Measurements from ENCODE around the gene HNRNPDL. TPM values are rescaled to one million over a fixed set of nuclear protein-coding genes. Genes with fewer than 3 reads are reported as not detected.

The HNRNPDL gene
- polyA plus RNA-seq, 1 experiment: 275 TPM

GRCh38 chr4:82381235-82381634 lies 49.0 kb downstream of the HNRNPDL start:
- no peak for DNase-seq (ENCODE audit: low read depth, low spot score)
- POLR2A ChIA-PET: interaction anchor here (1.6 kb wide), 1 partner anchor 48 kb away, joined by 4 read pairs; no protein-coding TSS in a partner anchor
- Histone ChIP-seq H3K27me3 (ENCODE audit: control insufficient read depth, insufficient read depth, low read length) (no peaks in the 10 kb centered on the region), H3K9me3 (ENCODE audit: control insufficient read depth, insufficient read depth, low read length) (peaks cover 12% of the 10 kb centered on the region), H3K4me3 (ENCODE audit: low read depth, low read length) (no peak overlapping the region), H3K27ac (ENCODE audit: low read depth, low read length) (no peak overlapping the region)
- CTCF ChIA-PET: interaction anchor here (1.1 kb wide), 1 partner anchor 48 kb away, joined by 3 read pairs; no protein-coding TSS in a partner anchor
- TF ChIP-seq, protein P1, sequence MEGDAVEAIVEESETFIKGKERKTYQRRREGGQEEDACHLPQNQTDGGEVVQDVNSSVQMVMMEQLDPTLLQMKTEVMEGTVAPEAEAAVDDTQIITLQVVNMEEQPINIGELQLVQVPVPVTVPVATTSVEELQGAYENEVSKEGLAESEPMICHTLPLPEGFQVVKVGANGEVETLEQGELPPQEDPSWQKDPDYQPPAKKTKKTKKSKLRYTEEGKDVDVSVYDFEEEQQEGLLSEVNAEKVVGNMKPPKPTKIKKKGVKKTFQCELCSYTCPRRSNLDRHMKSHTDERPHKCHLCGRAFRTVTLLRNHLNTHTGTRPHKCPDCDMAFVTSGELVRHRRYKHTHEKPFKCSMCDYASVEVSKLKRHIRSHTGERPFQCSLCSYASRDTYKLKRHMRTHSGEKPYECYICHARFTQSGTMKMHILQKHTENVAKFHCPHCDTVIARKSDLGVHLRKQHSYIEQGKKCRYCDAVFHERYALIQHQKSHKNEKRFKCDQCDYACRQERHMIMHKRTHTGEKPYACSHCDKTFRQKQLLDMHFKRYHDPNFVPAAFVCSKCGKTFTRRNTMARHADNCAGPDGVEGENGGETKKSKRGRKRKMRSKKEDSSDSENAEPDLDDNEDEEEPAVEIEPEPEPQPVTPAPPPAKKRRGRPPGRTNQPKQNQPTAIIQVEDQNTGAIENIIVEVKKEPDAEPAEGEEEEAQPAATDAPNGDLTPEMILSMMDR (IDR thresholded peaks at IDR 0.05; ENCODE audit: low read depth, low read length): no peak

DNA sequence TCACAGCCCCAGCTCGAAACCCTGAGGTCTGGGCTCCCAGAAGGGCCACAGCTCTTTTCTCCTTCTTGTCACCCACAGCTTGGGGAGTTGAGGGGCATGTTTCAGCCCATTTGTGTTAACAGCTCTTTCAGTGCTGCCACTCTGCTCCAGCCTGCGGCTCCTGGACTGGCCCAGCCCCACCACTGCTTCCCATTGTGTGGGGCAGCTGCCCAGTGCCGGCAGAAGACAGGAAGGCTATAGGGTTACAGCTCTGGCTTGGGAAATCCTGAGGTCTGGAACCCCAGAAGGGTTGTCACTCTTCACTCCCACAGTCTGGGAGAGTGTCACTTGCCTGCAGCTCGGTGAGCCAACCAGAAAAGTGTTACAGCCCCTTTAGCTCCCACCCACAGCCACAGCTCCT lies 49.4 kb downstream of the HNRNPDL start:
- Histone ChIP-seq H3K9me3 (ENCODE audit: control insufficient read depth, insufficient read depth, low read length) (peaks cover 12% of the 10 kb centered on the region), H3K27me3 (ENCODE audit: control insufficient read depth, insufficient read depth, low read length) (no peaks in the 10 kb centered on the region), H3K27ac (ENCODE audit: low read depth, low read length) (no peak overlapping the region), H3K4me3 (ENCODE audit: low read depth, low read length) (no peak overlapping the region)
- ChIA-PET POLR2A (interaction anchor here (1.6 kb wide), 1 partner anchor 49 kb away, joined by 4 read pairs; no protein-coding TSS in a partner anchor), CTCF (interaction anchor here (1.1 kb wide), 1 partner anchor 48 kb away, joined by 3 read pairs; no protein-coding TSS in a partner anchor)
- DNase-seq (ENCODE audit: low read depth, low spot score): no peak
- TF ChIP-seq, protein P1 (IDR thresholded peaks at IDR 0.05; ENCODE audit: low read depth, low read length): no peak

- no peak for DNase-seq (ENCODE audit: low read depth, low spot score)
- ChIA-PET CTCF (no interaction called here), POLR2A (no interaction called here)
- Histone ChIP-seq H3K4me3 (ENCODE audit: low read depth, low read length) (no peak overlapping the region), H3K9me3 (ENCODE audit: control insufficient read depth, insufficient read depth, low read length) (peaks cover 12% of the 10 kb centered on the region), H3K27ac (ENCODE audit: low read depth, low read length) (no peak overlapping the region), H3K27me3 (ENCODE audit: control insufficient read depth, insufficient read depth, low read length) (no peaks in the 10 kb centered on the region)
- TF ChIP-seq, protein P1 (IDR thresholded peaks at IDR 0.05; ENCODE audit: low read depth, low read length): no peak
These were observed 49.9 kb downstream of the HNRNPDL start for GRCh38 chr4:82380344-82380743.

DNA sequence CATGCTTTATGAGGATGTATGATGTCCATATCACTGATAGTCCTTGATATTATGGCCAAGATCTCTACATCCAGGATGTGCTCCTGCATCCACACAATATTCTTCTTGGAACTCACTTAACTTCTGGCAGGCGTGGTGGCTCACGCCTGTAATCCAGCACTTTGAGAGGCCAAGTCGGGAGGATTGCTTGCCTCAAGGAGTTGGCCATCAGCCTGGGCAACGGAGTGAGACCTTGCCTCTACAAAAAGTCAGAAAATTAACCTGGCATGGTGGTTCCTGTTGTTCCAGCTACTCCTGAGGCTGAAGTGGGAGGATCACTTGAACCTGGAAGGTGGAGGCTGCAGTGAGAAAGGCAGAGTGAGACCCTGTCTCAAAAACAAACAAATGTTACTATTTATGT lies 54.2 kb downstream of the HNRNPDL start:
- Histone ChIP-seq H3K27ac (ENCODE audit: low read depth, low read length) (no peak overlapping the region), H3K9me3 (ENCODE audit: control insufficient read depth, insufficient read depth, low read length) (peaks cover 9% of the 10 kb centered on the region), H3K4me3 (ENCODE audit: low read depth, low read length) (peak overlapping the region; percentile 27), H3K27me3 (ENCODE audit: control insufficient read depth, insufficient read depth, low read length) (no peaks in the 10 kb centered on the region)
- ChIA-PET CTCF (interaction anchor here (1.0 kb wide), 1 partner anchor 53 kb away, joined by 5 read pairs; no protein-coding TSS in a partner anchor), POLR2A (interaction anchor here (0.5 to 1.8 kb wide), 2 partner anchors 46 to 1172 kb away, joined by 6 read pairs; no protein-coding TSS in a partner anchor)
- no peak for DNase-seq (ENCODE audit: low read depth, low spot score)
- TF ChIP-seq, protein P1 (IDR thresholded peaks at IDR 0.05; ENCODE audit: low read depth, low read length): no peak

GRCh38 chr4:82373816-82374625 lies 56.2 kb downstream of the HNRNPDL start, which contains the start of gene HNRNPD:
TSS of gene HNRNPD (minus strand) at chr4:82373991. CDS start at chr4:82373678, 313 bp downstream.
- no peaks in the 10 kb centered on the region for H3K27me3 ChIP-seq (ENCODE audit: control insufficient read depth, insufficient read depth, low read length)
- H3K4me3 ChIP-seq (ENCODE audit: low read depth, low read length): peak within 1 kb of the TSS; percentile 98
- POLR2A ChIA-PET: interaction anchor here (0.6 to 1.9 kb wide), 16 partner anchors 9 to 1081 kb away, joined by 3 to 71 read pairs (median 4); partner anchors contain the start of genes ENOPH1, HELQ, HNRNPDL and MRPS18C
- peak within 1 kb of the TSS; percentile 97 for H3K27ac ChIP-seq (ENCODE audit: low read depth, low read length)
- TF ChIP-seq, protein P1 (IDR thresholded peaks at IDR 0.05; ENCODE audit: low read depth, low read length): no peak
- H3K9me3 ChIP-seq (ENCODE audit: control insufficient read depth, insufficient read depth, low read length): no peaks in the 10 kb centered on the region; the same call in 1 of the 2 replicates
- DNase-seq (ENCODE audit: low read depth, low spot score): peak; percentile 99
- CTCF ChIA-PET: no interaction called here
